Activated CD4-positive, alpha-beta memory T cell treated with anti-CD3 and anti-CD28 coated beads for 36 hours (primary cell): ENCODE data around the gene ATXN7. TPM values are rescaled to one million over a fixed set of nuclear protein-coding genes. Genes with fewer than 3 reads are reported as not detected.
A peak's percentile ranks its signal among the peaks of the same experiment; 100 is the strongest.

ENCODE experiments used
- CTCF ChIA-PET: fragments of 350-600 bp; sonication (Branson Sonifier 250); formaldehyde crosslinking; loops from one replicate; lab custom pipeline; 2021; ENCODE audit warnings: antibody characterized with exemption, inconsistent platforms; lab: Charles Lee
- POLR2A ChIA-PET: fragments of 350-600 bp; sonication (Branson Sonifier 250); formaldehyde crosslinking; loops from one replicate; lab custom pipeline; 2021; ENCODE audit warnings: antibody characterized with exemption; lab: Charles Lee
- DNase-seq: peaks from one replicate; pipeline ENCODE4 v3.0.0-alpha.2; 2020
- H3K27ac Mint-ChIP-seq: one replicate; pipeline ENCODE4 v1.8.0; 2021; ENCODE audit warnings: mixed read lengths
- H3K27me3 Mint-ChIP-seq: one replicate; pipeline ENCODE4 v1.8.0; 2021; ENCODE audit warnings: mixed read lengths
- H3K36me3 Mint-ChIP-seq: one replicate; pipeline ENCODE4 v1.8.0; 2021; ENCODE audit warnings: mixed read lengths
- H3K4me1 Mint-ChIP-seq: one replicate; pipeline ENCODE4 v1.8.0; 2021; ENCODE audit warnings: low read depth, mixed read lengths
- H3K4me3 Mint-ChIP-seq: one replicate; pipeline ENCODE4 v1.8.0; 2021; ENCODE audit warnings: mild to moderate bottlenecking, mixed read lengths
- H3K9me3 Mint-ChIP-seq: one replicate; pipeline ENCODE4 v1.8.0; 2021; ENCODE audit warnings: mixed read lengths
- intact Hi-C: fragments of 100-400 bp; cut with micrococcal nuclease; formaldehyde crosslinking; loops from one replicate; pipeline ENCODE4 v1.15.1; 2023
- total RNA-seq, 2 experiments: library from RNA; stranded (reverse); gene quantifications; one replicate each; pipeline ENCODE4 v1.2.3, GENCODE V29; 2021

The ATXN7 gene, protein sequence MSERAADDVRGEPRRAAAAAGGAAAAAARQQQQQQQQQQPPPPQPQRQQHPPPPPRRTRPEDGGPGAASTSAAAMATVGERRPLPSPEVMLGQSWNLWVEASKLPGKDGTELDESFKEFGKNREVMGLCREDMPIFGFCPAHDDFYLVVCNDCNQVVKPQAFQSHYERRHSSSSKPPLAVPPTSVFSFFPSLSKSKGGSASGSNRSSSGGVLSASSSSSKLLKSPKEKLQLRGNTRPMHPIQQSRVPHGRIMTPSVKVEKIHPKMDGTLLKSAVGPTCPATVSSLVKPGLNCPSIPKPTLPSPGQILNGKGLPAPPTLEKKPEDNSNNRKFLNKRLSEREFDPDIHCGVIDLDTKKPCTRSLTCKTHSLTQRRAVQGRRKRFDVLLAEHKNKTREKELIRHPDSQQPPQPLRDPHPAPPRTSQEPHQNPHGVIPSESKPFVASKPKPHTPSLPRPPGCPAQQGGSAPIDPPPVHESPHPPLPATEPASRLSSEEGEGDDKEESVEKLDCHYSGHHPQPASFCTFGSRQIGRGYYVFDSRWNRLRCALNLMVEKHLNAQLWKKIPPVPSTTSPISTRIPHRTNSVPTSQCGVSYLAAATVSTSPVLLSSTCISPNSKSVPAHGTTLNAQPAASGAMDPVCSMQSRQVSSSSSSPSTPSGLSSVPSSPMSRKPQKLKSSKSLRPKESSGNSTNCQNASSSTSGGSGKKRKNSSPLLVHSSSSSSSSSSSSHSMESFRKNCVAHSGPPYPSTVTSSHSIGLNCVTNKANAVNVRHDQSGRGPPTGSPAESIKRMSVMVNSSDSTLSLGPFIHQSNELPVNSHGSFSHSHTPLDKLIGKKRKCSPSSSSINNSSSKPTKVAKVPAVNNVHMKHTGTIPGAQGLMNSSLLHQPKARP
- total RNA-seq = 10 to 100 TPM; 26.3 to 29.4 TPM

DNA sequence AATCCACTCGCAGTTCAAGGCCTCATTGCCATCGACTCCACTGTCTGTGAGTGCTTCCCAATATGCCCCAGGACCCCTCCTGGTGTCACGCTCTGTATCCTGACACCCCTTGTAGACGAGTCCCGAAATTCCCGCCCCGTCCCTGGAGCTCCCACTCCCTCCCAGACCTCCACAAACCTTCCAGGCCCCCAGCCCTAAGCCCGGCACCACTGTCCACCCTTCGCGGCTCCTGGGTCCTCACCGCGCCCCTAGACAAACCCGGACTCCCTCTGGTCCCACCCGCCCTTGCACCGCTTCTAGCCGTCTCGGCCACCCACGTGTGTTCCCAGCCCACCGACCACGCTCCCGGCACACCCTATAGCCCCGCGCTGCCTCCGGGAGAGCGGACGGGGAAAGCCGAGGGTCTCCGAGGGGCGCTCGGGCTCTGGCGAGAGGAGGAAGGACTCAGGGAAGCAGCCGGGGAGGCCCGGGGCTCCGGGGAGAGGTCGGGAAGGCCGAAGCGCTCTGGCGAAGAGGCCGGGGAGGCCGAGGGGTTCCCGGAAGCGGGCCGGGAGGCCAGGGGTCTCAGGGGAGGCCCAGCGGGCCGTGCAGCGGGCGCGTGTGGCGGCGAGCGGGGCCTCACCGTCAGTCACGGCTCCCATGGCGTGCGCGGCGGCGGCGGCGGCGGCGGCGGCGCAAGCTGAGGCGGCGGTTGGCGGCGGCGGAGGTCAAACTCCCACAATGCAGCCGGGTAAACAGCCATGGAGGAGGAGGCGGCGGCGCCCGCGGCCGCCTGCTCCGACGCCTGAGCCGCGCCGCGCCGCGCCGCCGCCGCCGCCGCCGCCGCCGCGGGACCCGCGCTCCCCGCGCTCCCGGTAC, at the start of gene ATXN7, which contains the start of gene THOC7:
Gene ATXN7 (plus strand): TSS at position 718 of the 858 bp plus-strand sequence. CDS start 48,732 bp downstream, outside the sequence.
Gene THOC7 (minus strand): TSS at position 656 of the 858 bp plus-strand sequence. CDS start 15 bp downstream, at position 641.
- H3K36me3 Mint-ChIP-seq = peaks cover 21% of the 10 kb centered on the region
- peak within 1 kb of the TSS; percentile 93 for H3K27ac Mint-ChIP-seq
- peak within 1 kb of the TSS; percentile 92 for H3K4me3 Mint-ChIP-seq
- H3K9me3 Mint-ChIP-seq = no peaks in the 10 kb centered on the region
- CTCF ChIA-PET = interaction anchor here (0.9 kb wide), 1 partner anchor 116 kb away, joined by 3 read pairs; no protein-coding TSS in a partner anchor
- H3K27me3 Mint-ChIP-seq = no peaks in the 10 kb centered on the region
- peak; percentile 70 for DNase-seq
- peaks cover 43% of the 10 kb centered on the region for H3K4me1 Mint-ChIP-seq
- POLR2A ChIA-PET = interaction anchor here (0.6 to 1.7 kb wide), 3 partner anchors 29 to 133 kb away, joined by 3 to 10 read pairs (median 3); partner anchors contain the start of gene SCAANT1
- intact Hi-C loops = loop anchor here (1.0 to 5.0 kb wide), 3 partner anchors 48 to 159 kb away; partner anchors contain the start of gene PSMD6

DNA sequence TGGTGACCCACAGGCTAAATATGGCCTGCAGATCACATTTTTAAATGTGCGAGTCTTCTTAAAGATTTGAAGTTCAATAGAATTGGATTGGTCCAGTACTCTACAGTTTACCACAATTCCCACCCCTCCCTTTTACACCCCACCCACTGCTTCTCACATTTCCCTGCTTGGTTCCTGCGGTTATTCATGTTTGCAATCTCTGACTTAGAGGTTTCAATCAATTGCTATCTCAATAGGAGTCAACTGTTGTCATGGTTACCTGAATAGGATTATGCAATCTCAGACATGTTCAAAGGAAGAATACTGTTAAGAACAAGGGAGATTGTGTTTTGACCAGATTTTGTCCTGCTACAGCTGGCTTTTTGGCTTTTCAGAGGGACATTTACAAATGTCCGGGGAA, 49.4 kb upstream of the ATXN7 start:
- intact Hi-C loops = loop anchor here (10.0 kb wide), 1 partner anchor 1609 kb away; no protein-coding TSS in a partner anchor
- DNase-seq = no peak
- peaks cover 1% of the 10 kb centered on the region for H3K36me3 Mint-ChIP-seq
- H3K27ac Mint-ChIP-seq = no peak overlapping the region
- H3K4me1 Mint-ChIP-seq = no peaks in the 10 kb centered on the region
- no peaks in the 10 kb centered on the region for H3K27me3 Mint-ChIP-seq
- no peak overlapping the region for H3K4me3 Mint-ChIP-seq
- H3K9me3 Mint-ChIP-seq = no peaks in the 10 kb centered on the region
- ChIA-PET CTCF (interaction anchor here (7.2 kb wide), 1 partner anchor 463 kb away, joined by 94 read pairs; no protein-coding TSS in a partner anchor), POLR2A (no interaction called here)

DNA sequence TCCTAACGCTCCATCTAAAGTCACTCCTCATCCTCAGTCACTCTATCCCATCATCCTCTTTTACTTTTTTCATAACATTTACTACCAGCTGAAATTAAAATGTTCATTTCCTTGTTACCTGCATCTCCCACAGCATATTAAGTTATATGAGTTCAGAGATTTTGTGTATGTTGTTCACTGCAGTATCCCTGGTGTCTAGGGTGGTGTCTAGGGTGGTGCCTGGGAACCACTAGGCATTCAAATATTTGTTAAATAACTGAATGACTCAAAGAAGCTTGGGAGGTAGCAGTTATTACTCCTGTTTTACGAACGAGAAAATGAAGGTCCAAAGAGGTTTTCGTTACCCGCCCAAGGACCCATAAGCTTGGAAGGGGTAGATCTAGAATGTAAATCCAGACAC, 46.4 kb upstream of the ATXN7 start:
- CTCF ChIA-PET = interaction anchor here (0.7 to 7.2 kb wide), 3 partner anchors 65 to 1195 kb away, joined by 3 to 94 read pairs (median 3); no protein-coding TSS in a partner anchor
- Mint-ChIP-seq H3K4me3 (no peak overlapping the region), H3K27ac (no peak overlapping the region), H3K36me3 (no peaks in the 10 kb centered on the region), H3K4me1 (no peaks in the 10 kb centered on the region), H3K27me3 (no peaks in the 10 kb centered on the region), H3K9me3 (no peaks in the 10 kb centered on the region)
- POLR2A ChIA-PET = no interaction called here
- intact Hi-C loops = loop anchor here (5.0 to 10.0 kb wide), 2 partner anchors 1150 to 1612 kb away; no protein-coding TSS in a partner anchor
- DNase-seq = no peak

DNA sequence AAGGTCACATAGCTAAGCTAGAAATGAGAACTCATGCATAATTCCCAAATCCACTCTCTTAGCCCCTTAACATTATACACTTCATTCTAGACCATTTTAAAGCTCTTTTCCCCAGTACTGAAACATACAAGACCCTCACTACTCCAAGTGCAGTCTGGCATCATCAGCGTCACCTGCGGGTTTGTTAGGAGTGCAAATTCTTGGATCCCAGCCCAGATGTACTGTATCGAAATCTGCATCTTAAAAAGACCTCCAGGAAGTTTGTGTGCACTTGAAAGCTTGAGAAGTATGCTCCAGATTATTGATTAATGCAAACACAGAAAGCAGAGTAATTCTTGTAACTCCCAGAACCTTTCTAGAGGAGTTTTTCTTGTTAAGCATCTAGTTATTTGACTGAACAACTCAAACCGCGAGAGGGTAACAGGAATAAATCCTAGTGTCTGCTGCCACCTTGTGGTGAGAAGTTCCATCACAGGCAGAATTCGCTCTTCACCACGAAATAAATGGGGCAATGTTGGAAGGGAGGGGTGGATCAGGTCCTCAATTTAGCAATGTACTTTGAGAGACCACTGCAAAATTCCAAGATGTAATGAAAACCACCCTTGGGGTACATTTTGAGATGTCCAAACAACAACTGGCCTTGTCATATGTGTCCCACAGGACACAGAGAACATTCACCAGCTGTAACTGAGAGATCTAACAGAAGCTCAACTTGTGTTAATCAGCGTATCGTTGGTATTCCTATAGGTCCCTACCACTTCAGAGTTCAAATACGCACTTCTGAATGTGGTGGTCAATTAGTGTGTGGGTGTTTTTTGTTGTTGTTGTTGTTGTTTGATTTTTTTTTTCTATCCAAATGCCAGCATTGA, 45.2 kb upstream of the ATXN7 start:
- H3K27me3 Mint-ChIP-seq = no peaks in the 10 kb centered on the region
- peak; percentile 70 for DNase-seq
- ChIA-PET CTCF (interaction anchor here (0.7 to 7.2 kb wide), 12 partner anchors 10 to 1485 kb away, joined by 3 to 94 read pairs (median 3); no protein-coding TSS in a partner anchor), POLR2A (no interaction called here)
- intact Hi-C loops = loop anchor here (1.0 to 10.0 kb wide), 3 partner anchors 469 to 1614 kb away; no protein-coding TSS in a partner anchor
- H3K9me3 Mint-ChIP-seq = no peaks in the 10 kb centered on the region
- no peak overlapping the region for H3K27ac Mint-ChIP-seq
- no peaks in the 10 kb centered on the region for H3K4me1 Mint-ChIP-seq
- no peaks in the 10 kb centered on the region for H3K36me3 Mint-ChIP-seq
- H3K4me3 Mint-ChIP-seq = no peak overlapping the region

DNA sequence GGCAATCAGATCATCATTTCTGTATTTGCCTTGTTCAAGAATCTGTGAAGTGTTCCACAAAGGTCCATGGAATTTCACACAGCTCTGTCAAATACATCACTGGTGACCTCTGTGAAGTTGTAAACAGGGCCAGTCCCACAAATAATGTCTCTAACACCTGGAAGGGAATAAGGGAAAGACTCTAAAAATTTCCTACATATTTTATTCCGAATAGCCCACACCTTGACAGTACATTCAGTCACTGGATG, 44.6 kb upstream of the ATXN7 start, which contains the start of gene C3orf49:
Gene C3orf49 (plus strand): TSS at position 149 of the 248 bp plus-strand sequence. CDS start 173 bp downstream, outside the sequence.
- CTCF ChIA-PET = interaction anchor here (0.9 to 7.2 kb wide), 9 partner anchors 10 to 1485 kb away, joined by 3 to 94 read pairs (median 3); no protein-coding TSS in a partner anchor
- intact Hi-C loops = loop anchor here (5.0 to 10.0 kb wide), 2 partner anchors 1152 to 1614 kb away; no protein-coding TSS in a partner anchor
- Mint-ChIP-seq H3K36me3 (no peaks in the 10 kb centered on the region), H3K27ac (no peak within 1 kb of the TSS), H3K27me3 (no peaks in the 10 kb centered on the region), H3K4me3 (no peak within 1 kb of the TSS), H3K4me1 (no peaks in the 10 kb centered on the region), H3K9me3 (no peaks in the 10 kb centered on the region)
- POLR2A ChIA-PET = no interaction called here
- no peak for DNase-seq

DNA sequence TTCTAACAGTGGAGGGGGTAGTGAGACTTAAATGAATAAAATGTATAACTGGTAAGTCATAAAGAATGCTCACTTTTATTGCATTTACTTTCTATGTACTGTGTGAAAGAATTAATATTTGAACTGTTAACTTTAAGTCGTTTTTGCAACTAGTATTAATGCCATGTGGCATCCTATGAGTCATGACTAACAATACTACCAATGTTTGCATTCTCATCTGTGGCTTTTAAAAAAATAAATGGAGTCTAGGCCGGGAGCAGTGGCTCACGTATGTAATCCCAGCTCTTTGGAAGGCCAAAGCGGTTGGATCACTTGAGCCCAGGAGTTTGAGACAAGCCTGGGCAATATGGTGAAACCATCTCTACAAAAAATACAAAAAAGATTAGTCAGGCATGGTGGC, 39.4 kb upstream of the ATXN7 start:
- Mint-ChIP-seq H3K4me1 (no peaks in the 10 kb centered on the region), H3K27ac (no peak overlapping the region), H3K4me3 (no peak overlapping the region), H3K9me3 (no peaks in the 10 kb centered on the region), H3K36me3 (peaks cover 5% of the 10 kb centered on the region), H3K27me3 (no peaks in the 10 kb centered on the region)
- DNase-seq = no peak
- intact Hi-C loops = no loop called here
- CTCF ChIA-PET = interaction anchor here (2.5 kb wide), 1 partner anchor 475 kb away, joined by 7 read pairs; no protein-coding TSS in a partner anchor
- POLR2A ChIA-PET = no interaction called here

DNA sequence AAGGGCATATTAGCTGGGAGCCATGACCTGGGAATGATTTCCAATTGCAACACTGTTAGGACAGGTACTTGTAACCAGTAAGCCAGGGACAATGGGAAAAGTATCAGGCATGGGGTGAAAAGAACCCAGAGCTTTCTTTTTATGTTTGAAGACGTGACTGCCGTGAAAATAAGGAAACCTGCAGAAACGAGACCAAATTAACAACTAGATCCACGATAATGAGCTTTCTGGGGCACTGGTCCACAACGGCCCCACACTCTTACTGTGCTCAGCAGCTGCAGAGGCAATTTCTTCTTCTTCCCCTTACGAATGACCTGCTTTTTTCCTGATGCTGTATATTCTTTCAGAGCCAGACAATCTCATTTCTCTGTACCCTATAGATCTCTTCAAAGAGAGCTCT, 33.1 kb upstream of the ATXN7 start:
- DNase-seq = no peak
- Mint-ChIP-seq H3K4me1 (no peaks in the 10 kb centered on the region), H3K27me3 (no peaks in the 10 kb centered on the region), H3K4me3 (no peak overlapping the region), H3K36me3 (peaks cover 25% of the 10 kb centered on the region), H3K9me3 (no peaks in the 10 kb centered on the region), H3K27ac (no peak overlapping the region)
- POLR2A ChIA-PET = no interaction called here
- CTCF ChIA-PET = interaction anchor here (3.1 kb wide), 1 partner anchor 12 kb away, joined by 10 read pairs; the partner anchor contains the start of gene C3orf49
- intact Hi-C loops = no loop called here

DNA sequence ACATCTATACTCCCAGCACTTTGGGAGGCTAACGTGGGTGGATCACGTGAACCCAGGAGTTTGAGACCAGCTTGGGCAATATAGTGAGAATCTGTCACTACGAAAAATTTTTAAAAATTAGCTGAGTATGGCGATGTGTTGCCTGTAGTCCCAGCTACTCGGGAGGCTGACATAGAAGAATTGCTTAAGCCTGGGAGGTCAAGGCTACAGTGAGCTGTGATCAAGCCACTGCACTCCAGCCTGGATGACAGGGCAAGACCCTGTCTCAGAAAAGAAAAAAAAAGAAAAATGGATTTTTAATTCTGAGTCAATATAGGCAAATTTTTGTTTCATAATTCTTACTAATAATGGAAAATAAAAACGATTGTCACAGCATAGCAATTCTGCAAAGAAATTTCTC, 31.3 kb upstream of the ATXN7 start:
- ChIA-PET POLR2A (no interaction called here), CTCF (interaction anchor here (0.7 kb wide), 1 partner anchor 54 kb away, joined by 3 read pairs; no protein-coding TSS in a partner anchor)
- Mint-ChIP-seq H3K9me3 (no peaks in the 10 kb centered on the region), H3K27ac (no peak overlapping the region), H3K4me1 (no peaks in the 10 kb centered on the region), H3K36me3 (peaks cover 26% of the 10 kb centered on the region), H3K4me3 (no peak overlapping the region), H3K27me3 (no peaks in the 10 kb centered on the region)
- intact Hi-C loops = no loop called here
- DNase-seq = no peak

DNA sequence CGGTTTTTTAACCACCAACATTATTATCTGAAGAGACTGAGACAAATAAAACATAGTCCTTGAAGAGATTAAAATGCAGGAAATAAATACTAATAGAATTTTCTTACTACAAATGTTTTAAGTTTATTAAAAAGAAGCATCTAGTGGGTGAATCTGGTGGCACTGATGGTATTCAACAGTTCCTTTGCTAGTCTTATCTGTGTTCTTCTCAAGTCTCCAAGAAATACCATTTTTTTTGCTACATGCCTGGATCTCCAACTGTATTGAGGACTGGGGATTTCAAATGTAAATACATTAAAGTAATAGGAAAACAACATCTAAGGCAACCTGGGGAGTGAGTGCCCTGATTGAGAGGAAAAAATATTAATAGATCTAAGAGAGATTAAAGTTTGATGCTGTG, 22.0 kb upstream of the ATXN7 start:
- POLR2A ChIA-PET = no interaction called here
- peaks cover 6% of the 10 kb centered on the region for H3K36me3 Mint-ChIP-seq
- H3K27ac Mint-ChIP-seq = no peak overlapping the region
- no peaks in the 10 kb centered on the region for H3K27me3 Mint-ChIP-seq
- H3K9me3 Mint-ChIP-seq = no peaks in the 10 kb centered on the region
- intact Hi-C loops = no loop called here
- H3K4me1 Mint-ChIP-seq = no peaks in the 10 kb centered on the region
- H3K4me3 Mint-ChIP-seq = no peak overlapping the region
- CTCF ChIA-PET = no interaction called here
- no peak for DNase-seq

DNA sequence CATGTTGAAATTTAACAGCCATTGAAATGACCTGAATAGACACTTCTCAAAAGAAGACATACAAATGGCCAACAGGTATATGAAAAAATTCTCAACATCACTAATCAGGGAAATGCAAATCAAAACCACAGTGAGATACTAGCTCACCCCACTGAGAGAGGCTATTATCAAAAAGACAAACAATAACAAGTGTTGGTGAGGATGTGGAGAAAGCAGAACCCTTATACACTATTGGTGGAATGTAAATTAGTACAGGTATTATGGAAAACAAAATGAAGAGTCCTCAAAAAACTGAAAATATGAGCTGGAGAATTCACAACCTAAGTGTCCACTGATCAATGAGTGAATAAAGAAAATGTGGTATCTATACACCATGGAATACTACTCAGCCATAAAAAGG, 21.5 kb upstream of the ATXN7 start:
- Mint-ChIP-seq H3K36me3 (peaks cover 6% of the 10 kb centered on the region), H3K4me3 (no peak overlapping the region), H3K27me3 (no peaks in the 10 kb centered on the region), H3K27ac (no peak overlapping the region), H3K9me3 (no peaks in the 10 kb centered on the region), H3K4me1 (no peaks in the 10 kb centered on the region)
- ChIA-PET CTCF (no interaction called here), POLR2A (no interaction called here)
- DNase-seq = no peak
- intact Hi-C loops = no loop called here
